Nephron progenitor cell (in vitro differentiated cells): ENCODE data around the gene DHCR24.

Source experiments
- DNase-seq: peaks from one replicate; pipeline ENCODE4 v3.0.0; 2021
- H3K27ac Mint-ChIP-seq: 2 replicates; pipeline ENCODE4 v1.8.0; 2021; ENCODE audit warnings: mild to moderate bottlenecking, moderate library complexity, mixed read lengths
- H3K27me3 Mint-ChIP-seq: 2 replicates; pipeline ENCODE4 v1.8.0; 2021; ENCODE audit warnings: mild to moderate bottlenecking, low read depth, mixed read lengths; ENCODE audit not compliant: poor library complexity
- H3K36me3 Mint-ChIP-seq: 2 replicates; pipeline ENCODE4 v1.8.0; 2021; ENCODE audit warnings: low read depth, mixed read lengths
- H3K4me1 Mint-ChIP-seq: 2 replicates; pipeline ENCODE4 v1.8.0; 2021; ENCODE audit warnings: mixed read lengths
- H3K4me3 Mint-ChIP-seq: 2 replicates; pipeline ENCODE4 v1.8.0; 2021; ENCODE audit warnings: mild to moderate bottlenecking, moderate library complexity, mixed read lengths
- H3K9me3 Mint-ChIP-seq: 2 replicates; pipeline ENCODE4 v1.8.0; 2021; ENCODE audit warnings: mild to moderate bottlenecking, moderate library complexity, mixed read lengths
- CTCF ChIP-seq: fragments of 200-600 bp; sonication (generic); IDR thresholded peaks from 2 replicates; pipeline ENCODE4 v1.5.0; 2021; ENCODE audit warnings: antibody characterized with exemption

The DHCR24 gene

DNA sequence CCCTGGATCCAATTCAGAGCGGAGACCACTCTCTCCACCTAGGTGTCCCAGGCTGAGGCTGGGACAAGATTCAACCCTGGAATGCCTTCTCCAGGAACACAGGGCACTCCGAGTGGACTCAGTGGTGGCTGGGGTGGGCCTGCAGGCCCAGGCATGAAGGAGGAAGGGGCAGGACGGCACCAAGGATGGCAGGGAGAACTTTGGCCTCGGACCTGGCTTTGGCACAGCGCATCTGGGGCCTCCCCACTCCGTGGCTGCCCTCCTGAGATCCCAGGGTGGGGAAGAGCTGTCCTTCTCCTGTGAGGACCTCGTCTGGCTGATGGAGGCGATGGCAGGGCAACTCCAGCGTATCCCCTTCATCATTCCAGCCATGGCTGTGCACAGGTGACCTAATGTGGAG, 35.6 kb downstream of the DHCR24 start:
- Mint-ChIP-seq H3K27ac (no peak overlapping the region), H3K9me3 (no peaks in the 10 kb centered on the region), H3K4me3 (no peak overlapping the region), H3K4me1 (no peaks in the 10 kb centered on the region), H3K36me3 (peaks cover 66% of the 10 kb centered on the region), H3K27me3 (no peaks in the 10 kb centered on the region)
- no peak for DNase-seq
- no peak for TF ChIP-seq CTCF

DNA sequence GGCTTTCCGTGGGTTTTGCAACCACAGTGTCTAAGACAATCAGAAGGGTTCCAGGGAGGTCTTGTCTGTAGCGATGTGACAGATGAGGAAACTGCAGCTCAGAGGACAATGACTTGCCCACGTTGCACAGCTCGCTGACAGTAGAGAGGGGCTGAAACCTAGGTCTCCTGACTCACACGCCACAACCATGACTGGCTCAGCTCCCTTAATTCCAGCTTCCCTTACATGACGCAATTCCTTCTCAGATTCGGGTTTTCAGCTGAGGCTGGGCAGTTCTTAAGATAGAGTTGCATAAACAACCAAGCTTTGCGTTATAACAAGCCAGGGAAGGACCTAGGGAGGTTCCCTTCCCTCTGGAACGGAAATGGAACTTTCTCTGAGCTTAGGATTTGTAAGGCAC, 36.3 kb downstream of the DHCR24 start:
- no peaks in the 10 kb centered on the region for H3K4me1 Mint-ChIP-seq
- no peak for DNase-seq
- no peak overlapping the region for H3K27ac Mint-ChIP-seq
- no peak for TF ChIP-seq CTCF
- H3K4me3 Mint-ChIP-seq, result no peak overlapping the region
- no peaks in the 10 kb centered on the region for H3K27me3 Mint-ChIP-seq
- peaks cover 59% of the 10 kb centered on the region for H3K36me3 Mint-ChIP-seq
- H3K9me3 Mint-ChIP-seq, result no peaks in the 10 kb centered on the region

- DNase-seq, result no peak
- H3K36me3 Mint-ChIP-seq, result peaks cover 58% of the 10 kb centered on the region
- no peaks in the 10 kb centered on the region for H3K9me3 Mint-ChIP-seq
- H3K27ac Mint-ChIP-seq, result no peak overlapping the region
- TF ChIP-seq CTCF, result no peak
- H3K4me3 Mint-ChIP-seq, result no peak overlapping the region
- no peaks in the 10 kb centered on the region for H3K27me3 Mint-ChIP-seq
- no peaks in the 10 kb centered on the region for H3K4me1 Mint-ChIP-seq
Measured at GRCh38 chr1:54850069-54850730, 36.8 kb downstream of the DHCR24 start.

DNA sequence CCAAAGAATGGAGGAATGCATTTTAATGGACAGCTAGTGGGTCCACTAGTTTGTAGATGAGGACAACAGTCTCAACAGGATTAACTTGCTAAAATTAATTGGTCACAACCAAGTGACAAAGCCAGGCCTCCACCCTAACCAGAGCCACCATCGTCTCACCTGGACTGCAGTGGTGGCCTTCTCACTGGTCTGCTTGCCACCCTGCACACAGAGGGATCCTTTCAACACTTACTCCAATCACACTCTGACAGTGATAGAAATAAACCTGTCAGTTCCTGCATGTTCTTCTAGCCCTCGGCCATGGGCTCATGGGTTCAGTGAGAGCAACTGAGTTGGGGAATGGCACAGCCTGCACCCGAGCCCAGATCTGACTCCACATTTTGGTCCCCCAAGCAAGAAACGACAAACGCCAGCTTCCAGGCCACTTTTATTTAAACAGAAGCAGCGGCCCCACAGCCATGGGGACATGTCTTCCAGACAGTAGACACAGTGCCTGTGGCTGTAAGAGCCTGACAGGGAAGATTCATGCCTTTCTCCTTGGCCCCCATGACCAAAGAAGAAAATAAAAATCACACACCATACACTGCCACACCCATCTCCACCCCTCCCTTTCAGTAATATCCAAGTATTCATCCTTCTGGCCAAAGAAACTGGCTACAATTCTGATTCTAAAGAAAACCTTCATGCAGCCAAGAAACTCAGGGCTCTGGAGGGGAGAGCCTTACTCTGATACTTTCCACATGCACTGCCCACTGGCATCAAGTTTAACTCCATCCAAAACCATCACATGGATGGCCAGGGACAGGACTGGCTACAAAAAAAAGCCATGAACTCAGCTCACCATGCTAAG, 37.6 kb downstream of the DHCR24 start:
- Mint-ChIP-seq H3K9me3 (no peaks in the 10 kb centered on the region), H3K36me3 (peaks cover 64% of the 10 kb centered on the region), H3K4me1 (no peaks in the 10 kb centered on the region), H3K4me3 (no peak overlapping the region), H3K27ac (peak overlapping the region; percentile 48), H3K27me3 (no peaks in the 10 kb centered on the region)
- DNase-seq, result no peak
- no peak for TF ChIP-seq CTCF

- H3K36me3 Mint-ChIP-seq, result peaks cover 61% of the 10 kb centered on the region
- no peaks in the 10 kb centered on the region for H3K4me1 Mint-ChIP-seq
- H3K27me3 Mint-ChIP-seq, result no peaks in the 10 kb centered on the region
- H3K27ac Mint-ChIP-seq, result peak overlapping the region; percentile 22
- DNase-seq, result no peak
- H3K9me3 Mint-ChIP-seq, result peaks cover 4% of the 10 kb centered on the region
- TF ChIP-seq CTCF, result no peak
- no peak overlapping the region for H3K4me3 Mint-ChIP-seq
Measured at GRCh38 chr1:54848134-54848948, 38.7 kb downstream of the DHCR24 start.
